Measurements from ENCODE around the gene MRPL10.

The MRPL10 gene

GRCh38 chr17:47844227-47844626, 12.9 kb upstream of the MRPL10 start:
- H3F3A ChIP-seq (ENCODE audit: insufficient read depth), result no peaks in the 10 kb centered on the region
- H3K36me3 ChIP-seq (ENCODE audit: low read length), result no peaks in the 10 kb centered on the region
- no peaks in the 10 kb centered on the region for H3K9me2 ChIP-seq (replicated peaks; ENCODE audit: insufficient read depth, low read length)
- no peaks in the 10 kb centered on the region for H4K20me1 ChIP-seq (ENCODE audit: low read depth, low read length)
- H3K9me3 ChIP-seq (ENCODE audit: insufficient read depth, low read length), result no peaks in the 10 kb centered on the region
- no peak overlapping the region for H3K4me3 ChIP-seq (ENCODE audit: insufficient read depth, low read length, poor library complexity, severe bottlenecking)
- H3K27me3 ChIP-seq (ENCODE audit: low read length), result no peaks in the 10 kb centered on the region
- H3K27ac ChIP-seq (ENCODE audit: low read depth, low read length), result no peak overlapping the region
- no peaks in the 10 kb centered on the region for H3K79me2 ChIP-seq (ENCODE audit: insufficient read depth, low read length)
- H2AFZ ChIP-seq (ENCODE audit: low read depth, low read length, severe bottlenecking), result no peak overlapping the region
- no peak overlapping the region for H3K9ac ChIP-seq (ENCODE audit: low read length)
- no peak for TF ChIP-seq CTCF (IDR thresholded peaks at IDR 0.05; ENCODE audit: insufficient read depth, low read length, poor library complexity, severe bottlenecking)
- TF ChIP-seq EZH2phosphoT487 (conservative IDR thresholded peaks at IDR 0.05; ENCODE audit: low read length), result no peak
- H3K4me2 ChIP-seq (ENCODE audit: low read depth, low read length, poor library complexity, severe bottlenecking), result no peak overlapping the region

GRCh38 chr17:47843391-47843730, 12.0 kb upstream of the MRPL10 start:
- H3K4me2 ChIP-seq (ENCODE audit: low read depth, low read length, poor library complexity, severe bottlenecking), result no peak overlapping the region
- no peak overlapping the region for H2AFZ ChIP-seq (ENCODE audit: low read depth, low read length, severe bottlenecking)
- no peak overlapping the region for H3K9ac ChIP-seq (ENCODE audit: low read length)
- H3F3A ChIP-seq (ENCODE audit: insufficient read depth), result no peaks in the 10 kb centered on the region
- TF ChIP-seq CTCF (IDR thresholded peaks at IDR 0.05; ENCODE audit: insufficient read depth, low read length, poor library complexity, severe bottlenecking) (no peak), EZH2phosphoT487 (conservative IDR thresholded peaks at IDR 0.05; ENCODE audit: low read length) (no peak)
- no peaks in the 10 kb centered on the region for H3K9me2 ChIP-seq (replicated peaks; ENCODE audit: insufficient read depth, low read length)
- H4K20me1 ChIP-seq (ENCODE audit: low read depth, low read length), result no peaks in the 10 kb centered on the region
- H3K27ac ChIP-seq (ENCODE audit: low read depth, low read length), result no peak overlapping the region
- H3K9me3 ChIP-seq (ENCODE audit: insufficient read depth, low read length), result no peaks in the 10 kb centered on the region
- H3K79me2 ChIP-seq (ENCODE audit: insufficient read depth, low read length), result no peaks in the 10 kb centered on the region
- H3K4me3 ChIP-seq (ENCODE audit: insufficient read depth, low read length, poor library complexity, severe bottlenecking), result no peak overlapping the region
- no peaks in the 10 kb centered on the region for H3K36me3 ChIP-seq (ENCODE audit: low read length)
- no peaks in the 10 kb centered on the region for H3K27me3 ChIP-seq (ENCODE audit: low read length)

GRCh38 chr17:47841488-47842291, 10.3 kb upstream of the MRPL10 start:
- no peak for TF ChIP-seq EZH2phosphoT487 (conservative IDR thresholded peaks at IDR 0.05; ENCODE audit: low read length)
- no peak for TF ChIP-seq CTCF (IDR thresholded peaks at IDR 0.05; ENCODE audit: insufficient read depth, low read length, poor library complexity, severe bottlenecking)
- Histone ChIP-seq H3K27me3 (ENCODE audit: low read length) (no peaks in the 10 kb centered on the region), H3K9me3 (ENCODE audit: insufficient read depth, low read length) (no peaks in the 10 kb centered on the region), H3K4me2 (ENCODE audit: low read depth, low read length, poor library complexity, severe bottlenecking) (peak overlapping the region; percentile 62), H2AFZ (ENCODE audit: low read depth, low read length, severe bottlenecking) (peak overlapping the region; percentile 87), H4K20me1 (ENCODE audit: low read depth, low read length) (no peaks in the 10 kb centered on the region), H3K79me2 (ENCODE audit: insufficient read depth, low read length) (no peaks in the 10 kb centered on the region), H3F3A (ENCODE audit: insufficient read depth) (no peaks in the 10 kb centered on the region), H3K27ac (ENCODE audit: low read depth, low read length) (no peak overlapping the region), H3K36me3 (ENCODE audit: low read length) (no peaks in the 10 kb centered on the region), H3K9me2 (replicated peaks; ENCODE audit: insufficient read depth, low read length) (no peaks in the 10 kb centered on the region), H3K4me3 (ENCODE audit: insufficient read depth, low read length, poor library complexity, severe bottlenecking) (peak overlapping the region; percentile 69), H3K9ac (ENCODE audit: low read length) (peak overlapping the region; percentile 69)

All from SU-DHL-6 (cell line).